GM23248 (cell line): Measurements from ENCODE around the gene ADK. TPM values are rescaled to one million over a fixed set of nuclear protein-coding genes. Genes with fewer than 3 reads are reported as not detected.

ENCODE experiments used
- DNase-seq: peaks from one replicate; pipeline ENCODE4 v3.0.0-alpha.2; 2015
- H2AFZ ChIP-seq: fragments of 200-600 bp; sonication (generic); 2 replicates; pipeline ENCODE4 v1.6.1; 2016; ENCODE audit warnings: antibody characterized with exemption
- H3F3A ChIP-seq: fragments of 200-600 bp; sonication (generic); 2 replicates; pipeline ENCODE4 v1.6.1; 2016; ENCODE audit warnings: mild to moderate bottlenecking, antibody characterized with exemption, mixed run types; ENCODE audit not compliant: insufficient read depth
- H3K27ac ChIP-seq: fragments of 200-600 bp; sonication (generic); 2 replicates; pipeline ENCODE4 v1.5.1; 2016; ENCODE audit warnings: mild to moderate bottlenecking
- H3K27me3 ChIP-seq: fragments of 200-600 bp; sonication (generic); replicated peaks from 2 replicates; pipeline ENCODE4 v1.6.1; 2016; ENCODE audit warnings: mild to moderate bottlenecking; ENCODE audit not compliant: insufficient read depth
- H3K36me3 ChIP-seq: fragments of 200-600 bp; sonication (generic); 2 replicates; pipeline ENCODE4 v1.6.1; 2016; ENCODE audit warnings: low read depth, mild to moderate bottlenecking
- H3K4me1 ChIP-seq: fragments of 200-600 bp; sonication (generic); 2 replicates; pipeline ENCODE4 v1.6.1; 2016; ENCODE audit warnings: mild to moderate bottlenecking; ENCODE audit not compliant: insufficient read depth
- H3K4me2 ChIP-seq: fragments of 200-600 bp; sonication (generic); one replicate; pipeline ENCODE4 v1.6.1; 2016; ENCODE audit warnings: mild to moderate bottlenecking; ENCODE audit not compliant: unreplicated experiment
- H3K4me3 ChIP-seq: fragments of 200-600 bp; sonication (generic); 2 replicates; pipeline ENCODE4 v1.5.1; 2016; ENCODE audit warnings: mild to moderate bottlenecking
- H3K79me2 ChIP-seq: fragments of 200-600 bp; sonication (generic); 2 replicates; pipeline ENCODE4 v1.6.1; 2016; ENCODE audit warnings: mild to moderate bottlenecking; ENCODE audit not compliant: insufficient read depth
- H3K9ac ChIP-seq: fragments of 200-600 bp; sonication (generic); 2 replicates; pipeline ENCODE4 v1.6.1; 2016; ENCODE audit warnings: mild to moderate bottlenecking
- H3K9me2 ChIP-seq: fragments of 200-600 bp; sonication (generic); 2 replicates; pipeline ENCODE4 v1.6.1; 2016; ENCODE audit warnings: mixed run types, mild to moderate bottlenecking, moderate library complexity; ENCODE audit not compliant: insufficient read depth
- H3K9me3 ChIP-seq: fragments of 200-600 bp; sonication (generic); one replicate; pipeline ENCODE4 v1.6.1; 2017; ENCODE audit warnings: low read depth
- H4K20me1 ChIP-seq: fragments of 200-600 bp; sonication (generic); 2 replicates; pipeline ENCODE4 v1.6.0; 2016; ENCODE audit not compliant: insufficient read depth
- EZH2 ChIP-seq: fragments of 200-600 bp; sonication (generic); IDR thresholded peaks from 2 replicates; pipeline ENCODE4 v1.6.1; 2018; ENCODE audit warnings: antibody characterized with exemption, mild to moderate bottlenecking; ENCODE audit not compliant: insufficient read depth, poor library complexity, severe bottlenecking
- EZH2phosphoT487 ChIP-seq: fragments of 200-600 bp; sonication (generic); IDR thresholded peaks from 2 replicates; pipeline ENCODE4 v1.6.1; 2018; ENCODE audit warnings: antibody characterized with exemption, moderate library complexity, mild to moderate bottlenecking, low read depth; ENCODE audit not compliant: insufficient read depth
- WGBS, 2 experiments: methylation state at CpG; one replicate each; pipeline ENCODE4 v1.1.6; 2015 to 2017; ENCODE audit warnings: low lambda C conversion rate in 2 of 2, low coverage in 1 of 2; ENCODE audit errors: missing lambda C conversion rate in 2 of 2; 5-methylcytosine and 5-hydroxymethylcytosine counted together
- in situ Hi-C: fragments of 300-500 bp; cut with MboI; formaldehyde crosslinking; loops from 2 replicates; pipeline ENCODE4 v1.15.0; 2020
- polyA plus RNA-seq: library from polyadenylated mRNA; unstranded; fragments of >200 nt; fragmentation: Nextera tagmentation; extraction: Ambion mirVana; gene quantifications from 2 replicates; pipeline ENCODE4 v1.2.1, GENCODE V29; 2016
- total RNA-seq: library from RNA; depleted of rRNA; stranded (reverse); fragments of >200 nt; shearing (Covaris generic); gene quantifications from 2 replicates; pipeline ENCODE4 v1.2.3, GENCODE V29; 2014

The ADK gene
- total and polyA plus RNA-seq, 2 experiments from 2014 or later: 43.7 to 75.1 TPM

GRCh38 chr10:74436523-74437170, 285.6 kb downstream of the ADK start:
- Histone ChIP-seq H3K36me3 (no peaks in the 10 kb centered on the region), H3K27ac (no peak overlapping the region), H3K4me1 (peaks cover 49% of the 10 kb centered on the region), H3K4me3 (no peak overlapping the region), H3F3A (peaks cover 51% of the 10 kb centered on the region), H4K20me1 (no peaks in the 10 kb centered on the region), H2AFZ (no peak overlapping the region), H3K9me3 (no peaks in the 10 kb centered on the region), H3K9ac (no peak overlapping the region), H3K79me2 (no peaks in the 10 kb centered on the region), H3K4me2 (no peak overlapping the region), H3K27me3 (no peaks in the 10 kb centered on the region), H3K9me2 (no peaks in the 10 kb centered on the region)
- DNase-seq: no peak
- no peak for TF ChIP-seq EZH2
- TF ChIP-seq EZH2phosphoT487: no peak
- WGBS, 2 experiments: 98 to 99% methylated on average over 3 of the region's 3 CpGs
- in situ Hi-C loops: no loop called here

- Histone ChIP-seq H3K27me3 (no peaks in the 10 kb centered on the region), H3K79me2 (no peaks in the 10 kb centered on the region), H4K20me1 (no peaks in the 10 kb centered on the region), H3K9me3 (no peaks in the 10 kb centered on the region), H3K4me1 (peaks cover 39% of the 10 kb centered on the region), H3K4me2 (peak overlapping the region; percentile 26), H3K9me2 (no peaks in the 10 kb centered on the region), H3K4me3 (no peak overlapping the region), H2AFZ (no peak overlapping the region), H3K9ac (no peak overlapping the region), H3K36me3 (no peaks in the 10 kb centered on the region), H3K27ac (peak overlapping the region; percentile 51), H3F3A (peaks cover 42% of the 10 kb centered on the region)
- TF ChIP-seq EZH2phosphoT487 (no peak), EZH2 (no peak)
- peak; percentile 81 for DNase-seq
- in situ Hi-C loops: no loop called here
Measured at GRCh38 chr10:74437822-74438221, 286.8 kb downstream of the ADK start.

- no peak for DNase-seq
- Histone ChIP-seq H3K9me2 (no peaks in the 10 kb centered on the region), H3K4me3 (no peak overlapping the region), H3K9me3 (no peaks in the 10 kb centered on the region), H3K36me3 (no peaks in the 10 kb centered on the region), H2AFZ (no peak overlapping the region; the same call in 1 of the 2 replicates), H3K4me1 (peaks cover 25% of the 10 kb centered on the region), H3K79me2 (no peaks in the 10 kb centered on the region), H3K9ac (0 out of 2 replicates have a peak overlapping the region, but pooled peaks have one; percentile 10), H3K4me2 (no peak overlapping the region), H4K20me1 (no peaks in the 10 kb centered on the region), H3K27ac (no peak overlapping the region), H3K27me3 (no peaks in the 10 kb centered on the region), H3F3A (peaks cover 28% of the 10 kb centered on the region)
- 49 to 54% methylated on average over 1 of the region's 1 CpG for WGBS, 2 experiments
- TF ChIP-seq EZH2: no peak
- TF ChIP-seq EZH2phosphoT487: no peak
- in situ Hi-C loops: no loop called here
Measured at GRCh38 chr10:74439213-74439612, 288.2 kb downstream of the ADK start.

- Histone ChIP-seq H3K4me2 (no peak overlapping the region), H4K20me1 (no peaks in the 10 kb centered on the region), H3K27ac (no peak overlapping the region), H3F3A (no peaks in the 10 kb centered on the region), H3K4me1 (no peaks in the 10 kb centered on the region), H3K36me3 (no peaks in the 10 kb centered on the region), H3K4me3 (no peak overlapping the region), H3K27me3 (no peaks in the 10 kb centered on the region), H3K9me3 (no peaks in the 10 kb centered on the region), H2AFZ (no peak overlapping the region), H3K9me2 (no peaks in the 10 kb centered on the region), H3K79me2 (no peaks in the 10 kb centered on the region), H3K9ac (no peak overlapping the region)
- in situ Hi-C loops: no loop called here
- TF ChIP-seq EZH2 (no peak), EZH2phosphoT487 (no peak)
- no peak for DNase-seq
Measured at GRCh38 chr10:74445493-74445892, 294.5 kb downstream of the ADK start.

- Histone ChIP-seq H3K9ac (no peak overlapping the region), H3K9me2 (no peaks in the 10 kb centered on the region), H2AFZ (no peak overlapping the region), H3K9me3 (no peaks in the 10 kb centered on the region), H3K27ac (no peak overlapping the region), H3K4me1 (no peaks in the 10 kb centered on the region), H3K4me2 (no peak overlapping the region), H3K4me3 (no peak overlapping the region), H3K27me3 (no peaks in the 10 kb centered on the region), H4K20me1 (no peaks in the 10 kb centered on the region), H3K36me3 (no peaks in the 10 kb centered on the region), H3K79me2 (no peaks in the 10 kb centered on the region; the same call in 1 of the 2 replicates), H3F3A (no peaks in the 10 kb centered on the region)
- in situ Hi-C loops: no loop called here
- TF ChIP-seq EZH2 (no peak), EZH2phosphoT487 (no peak)
- no peak for DNase-seq
Measured at GRCh38 chr10:74450602-74451001, 299.6 kb downstream of the ADK start.
